HG03196 (cell line): Measurements from ENCODE around the gene JPT2.
"Not testable (repeated sequence)": the region's sequence is repeated elsewhere in the genome, so short reads cannot be mapped to it uniquely, and the experiment has no call there.

Source experiments
- ATAC-seq: cut with Tn5 transposase; IDR thresholded peaks from one replicate; pipeline ENCODE4 v1.9.1; 2021; ENCODE audit not compliant: unreplicated experiment

JPT2 gene

GRCh38 chr16:1673424-1674151, 4.5 kb upstream of the JPT2 start:
- no peak for ATAC-seq

GRCh38 chr16:1674306-1674705, 3.8 kb upstream of the JPT2 start:
- ATAC-seq = no peak

GRCh38 chr16:1674751-1675664, 3.1 kb upstream of the JPT2 start:
- ATAC-seq = no peak

GRCh38 chr16:1676661-1677060, 1.4 kb upstream of the JPT2 start:
- no peak for ATAC-seq

GRCh38 chr16:1677339-1677738, 740 bp upstream of the JPT2 start:
- no peak for ATAC-seq

- peak; percentile 5 for ATAC-seq
Measured at GRCh38 chr16:1678500-1679098, 520 bp downstream of the JPT2 start.

- ATAC-seq = no peak
Measured at GRCh38 chr16:1680361-1680760, 2.3 kb downstream of the JPT2 start.

- no peak for ATAC-seq
Measured at GRCh38 chr16:1681032-1681431, 3.0 kb downstream of the JPT2 start.

- ATAC-seq = no peak
Measured at GRCh38 chr16:1687427-1688316, 9.6 kb downstream of the JPT2 start.

- ATAC-seq = no peak
Measured at GRCh38 chr16:1688807-1689560, 10.9 kb downstream of the JPT2 start.

- ATAC-seq = no peak
Measured at GRCh38 chr16:1689853-1690252, 11.8 kb downstream of the JPT2 start.

- ATAC-seq = no peak
Measured at GRCh38 chr16:1690810-1691209, 12.7 kb downstream of the JPT2 start.

GRCh38 chr16:1691276-1691675, 13.2 kb downstream of the JPT2 start:
- ATAC-seq = no peak

GRCh38 chr16:1691956-1692355, 13.9 kb downstream of the JPT2 start:
- ATAC-seq = no peak

GRCh38 chr16:1696863-1697262, 18.8 kb downstream of the JPT2 start:
- ATAC-seq = no peak

- no peak for ATAC-seq
Measured at GRCh38 chr16:1698680-1699079, 20.6 kb downstream of the JPT2 start.

GRCh38 chr16:1700246-1700645, 22.2 kb downstream of the JPT2 start:
- no peak for ATAC-seq

- no peak for ATAC-seq
Measured at GRCh38 chr16:1701216-1701878, 23.3 kb downstream of the JPT2 start.

GRCh38 chr16:1705324-1705687, 27.2 kb downstream of the JPT2 start:
- not testable (repeated sequence) for ATAC-seq
